HUES6 (cell line): ENCODE results near the gene ASMTL.
"Not testable (repeated sequence)": the region's sequence is repeated elsewhere in the genome, so short reads cannot be mapped to it uniquely, and the experiment has no call there.

ENCODE experiments used
- H3K27ac ChIP-seq: 2 replicates; pipeline ENCODE4 v1.7.0; 2013; ENCODE audit warnings: low read depth, mild to moderate bottlenecking, low read length, inconsistent platforms
- H3K27me3 ChIP-seq: 2 replicates; pipeline ENCODE4 v1.6.1; 2013; ENCODE audit warnings: low read length; ENCODE audit not compliant: control insufficient read depth, insufficient read depth
- H3K36me3 ChIP-seq: 2 replicates; pipeline ENCODE4 v1.6.1; 2013; ENCODE audit warnings: low read length; ENCODE audit not compliant: control insufficient read depth, insufficient read depth
- H3K4me1 ChIP-seq: 2 replicates; pipeline ENCODE4 v1.6.1; 2013; ENCODE audit warnings: low read length; ENCODE audit not compliant: control insufficient read depth, insufficient read depth
- H3K4me3 ChIP-seq: 2 replicates; pipeline ENCODE4 v1.5.1; 2013; ENCODE audit warnings: low read depth, low read length
- H3K9ac ChIP-seq: one replicate; pipeline ENCODE4 v1.6.1; 2013; ENCODE audit warnings: mild to moderate bottlenecking, low read length
- H3K9me3 ChIP-seq: 2 replicates; pipeline ENCODE4 v1.6.1; 2013; ENCODE audit warnings: low read depth, low read length; ENCODE audit not compliant: control insufficient read depth, insufficient read depth

ASMTL gene

DNA sequence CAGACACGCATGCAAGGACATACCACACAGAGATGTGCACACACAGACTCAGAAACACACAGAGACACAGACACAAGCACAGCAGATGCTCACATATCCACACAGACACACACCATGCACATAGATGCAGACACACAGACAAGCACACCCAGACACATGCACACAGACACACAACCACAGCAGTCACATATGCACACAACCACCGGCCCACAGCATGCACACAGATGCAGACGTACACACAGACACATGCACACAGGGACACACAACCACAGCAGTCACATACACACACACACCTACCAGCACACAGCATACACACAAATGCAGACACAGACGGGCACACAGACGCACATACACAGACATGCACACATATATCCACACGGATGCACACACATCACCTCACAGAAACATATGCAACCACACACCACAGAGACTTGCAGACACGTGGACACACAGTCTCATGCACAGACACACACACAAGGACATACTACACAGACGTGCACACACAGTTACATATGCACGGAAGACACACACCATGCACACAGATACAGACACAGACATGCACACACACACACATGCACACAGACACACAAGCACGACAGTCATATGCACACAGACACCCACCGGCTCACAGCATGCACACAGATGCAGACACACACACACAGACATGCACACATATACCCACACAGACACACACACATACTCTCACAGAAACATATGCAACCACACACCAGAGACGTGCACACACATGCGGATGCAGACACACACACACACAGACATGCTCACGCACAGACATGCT is 35.5 kb downstream of the ASMTL start:
- no peaks in the 10 kb centered on the region for H3K27me3 ChIP-seq
- peaks cover 91% of the 10 kb centered on the region for H3K36me3 ChIP-seq
- H3K4me3 ChIP-seq, result no peak overlapping the region

DNA sequence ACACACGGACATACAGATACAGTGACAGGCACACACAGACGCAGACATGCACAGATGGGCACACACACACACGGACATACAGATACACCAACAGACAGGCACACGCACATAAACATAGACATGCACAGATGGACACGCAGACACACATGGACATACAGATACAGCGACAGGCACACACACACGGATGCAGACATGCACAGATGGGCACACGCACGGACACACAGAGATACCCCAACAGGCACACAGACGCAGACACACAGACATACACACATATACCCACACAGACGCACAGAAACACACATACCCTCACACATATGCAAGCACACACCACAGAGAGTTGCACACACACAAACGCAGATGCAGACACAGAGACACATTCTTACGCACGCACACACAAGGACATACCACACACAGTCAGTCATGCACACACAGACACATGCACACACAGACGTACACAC is 36.4 kb downstream of the ASMTL start:
- Histone ChIP-seq H3K27ac (no peak overlapping the region), H3K4me1 (no peaks in the 10 kb centered on the region), H3K9me3 (peaks cover under 1% of the 10 kb centered on the region), H3K27me3 (no peaks in the 10 kb centered on the region), H3K9ac (no peak overlapping the region), H3K36me3 (peaks cover 91% of the 10 kb centered on the region), H3K4me3 (no peak overlapping the region)

More for the DNA sequence above, 35.5 kb downstream of the ASMTL start:
- Histone ChIP-seq H3K4me1 (no peaks in the 10 kb centered on the region), H3K27ac (no peak overlapping the region), H3K9me3 (peaks cover 8% of the 10 kb centered on the region), H3K9ac (no peak overlapping the region)

DNA sequence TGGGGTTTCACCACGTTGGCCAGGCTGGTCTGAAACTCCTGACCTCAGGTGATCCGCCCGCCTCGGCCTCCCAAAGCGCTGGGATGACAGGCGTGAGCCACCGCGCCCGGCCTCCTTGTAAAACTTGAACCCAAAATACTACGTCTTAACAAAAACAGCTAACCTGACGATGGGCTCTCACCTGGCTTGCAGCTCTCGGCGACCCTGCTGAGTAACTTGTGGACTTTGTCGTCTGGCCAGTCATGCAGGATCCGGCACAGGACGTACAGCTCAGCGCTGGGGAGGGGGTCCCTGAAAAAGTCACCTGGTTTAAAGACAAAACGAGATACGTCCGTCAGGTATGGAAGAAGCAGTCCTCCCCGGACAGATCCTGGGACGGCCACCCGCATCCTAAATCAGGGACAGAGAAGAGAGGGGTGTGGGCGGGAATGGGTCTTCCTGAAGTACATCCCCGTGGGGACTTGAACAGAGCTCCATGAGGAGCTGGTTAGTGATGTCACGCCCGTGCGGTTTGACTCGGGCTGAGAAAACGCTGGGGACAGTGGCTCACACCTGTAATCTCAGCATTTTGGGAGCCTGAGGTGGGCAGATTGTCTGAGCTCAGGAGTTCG is 40.1 kb downstream of the ASMTL start:
- no peaks in the 10 kb centered on the region; the same call in 1 of the 2 replicates for H3K9me3 ChIP-seq
- H3K36me3 ChIP-seq, result peaks cover 64% of the 10 kb centered on the region
- no peaks in the 10 kb centered on the region for H3K27me3 ChIP-seq
- no peak overlapping the region for H3K9ac ChIP-seq
- H3K27ac ChIP-seq, result no peak overlapping the region
- no peaks in the 10 kb centered on the region for H3K4me1 ChIP-seq
- H3K4me3 ChIP-seq, result no peak overlapping the region

DNA sequence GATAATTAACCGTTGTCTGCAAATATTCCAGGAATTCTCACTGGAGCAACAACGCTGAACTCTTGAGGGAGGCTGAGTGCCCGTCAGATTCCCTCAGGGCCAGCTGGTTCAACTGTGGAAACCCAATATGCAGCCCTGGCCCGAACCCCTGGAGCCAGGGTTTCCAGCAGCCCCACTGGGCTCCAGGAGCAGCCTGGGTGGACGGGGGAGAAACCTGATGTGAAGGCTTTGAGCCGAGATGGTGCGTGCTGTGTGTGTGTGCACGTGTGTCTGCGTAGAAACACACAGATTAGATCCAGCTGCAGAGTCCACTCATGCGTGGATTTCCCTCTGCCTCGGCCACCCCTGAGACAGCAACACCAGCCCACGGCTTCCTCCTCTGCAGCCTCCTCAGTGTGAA is 41.4 kb downstream of the ASMTL start:
- Histone ChIP-seq H3K9ac (no peak overlapping the region), H3K36me3 (peaks cover 64% of the 10 kb centered on the region), H3K4me1 (no peaks in the 10 kb centered on the region)

DNA sequence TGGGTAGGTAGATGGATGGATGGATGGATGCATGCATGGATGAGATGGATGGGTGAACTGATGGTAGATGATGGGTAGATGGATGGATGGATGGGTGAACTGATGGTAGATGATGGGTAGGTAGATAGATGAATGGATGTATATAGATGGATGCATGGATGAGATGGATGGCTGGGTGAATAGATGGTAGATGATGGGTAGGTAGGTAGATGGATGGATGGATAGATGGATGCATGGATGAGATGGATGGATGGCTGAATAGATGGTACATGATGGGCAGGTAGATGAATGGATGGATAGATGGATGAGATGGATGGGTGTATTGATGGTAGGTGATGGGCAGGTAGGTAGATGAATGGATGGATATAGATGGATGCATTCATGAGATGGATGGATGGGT is 45.7 kb downstream of the ASMTL start:
- Histone ChIP-seq H3K4me3 (no peak overlapping the region), H3K36me3 (peaks cover 66% of the 10 kb centered on the region), H3K4me1 (no peaks in the 10 kb centered on the region), H3K9me3 (no peaks in the 10 kb centered on the region), H3K27me3 (no peaks in the 10 kb centered on the region), H3K27ac (no peak overlapping the region), H3K9ac (no peak overlapping the region)

More for the DNA sequence above, 41.4 kb downstream of the ASMTL start:
- Histone ChIP-seq H3K9me3 (no peaks in the 10 kb centered on the region), H3K4me3 (no peak overlapping the region), H3K27me3 (no peaks in the 10 kb centered on the region), H3K27ac (no peak overlapping the region)

DNA sequence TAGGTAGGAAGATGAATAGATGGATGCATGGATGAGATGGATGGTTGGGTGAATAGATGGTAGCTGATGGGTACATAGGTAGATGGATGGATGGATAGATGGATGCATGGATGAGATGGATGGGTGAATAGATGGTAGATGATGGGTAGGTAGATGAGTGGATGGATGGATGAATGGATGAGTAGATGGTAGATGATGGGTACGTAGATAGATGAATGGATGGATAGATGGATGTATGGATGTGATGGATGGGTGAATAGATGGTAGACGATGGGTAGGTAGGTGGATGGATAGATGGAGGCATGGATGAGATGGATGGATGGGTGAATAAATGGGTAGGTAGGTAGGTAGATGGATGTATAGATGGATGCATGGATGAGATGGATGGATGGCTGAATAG is 46.9 kb downstream of the ASMTL start:
- not testable (repeated sequence) for H3K27me3 ChIP-seq, H3K9ac ChIP-seq, H3K4me1 ChIP-seq, H3K27ac ChIP-seq, H3K4me3 ChIP-seq, H3K9me3 ChIP-seq
- peaks cover 63% of the 10 kb centered on the region for H3K36me3 ChIP-seq

DNA sequence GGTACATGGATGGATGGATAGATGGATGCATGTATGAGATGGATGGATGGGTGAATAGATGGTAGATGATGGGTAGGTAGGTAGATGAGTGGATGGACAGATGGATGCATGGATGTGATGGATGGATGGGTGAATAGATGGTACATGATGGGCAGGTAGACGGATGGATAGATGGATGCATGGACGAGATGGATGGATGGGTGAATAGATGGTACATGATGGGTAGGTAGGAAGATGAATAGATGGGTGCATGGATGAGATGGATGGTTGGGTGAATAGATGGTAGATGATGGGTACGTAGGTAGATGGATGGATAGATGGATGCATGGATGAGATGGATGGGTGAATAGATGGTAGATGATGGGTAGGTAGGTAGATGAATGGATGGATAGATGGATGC is 48.8 kb downstream of the ASMTL start:
- not testable (repeated sequence) for H3K27ac ChIP-seq, H3K4me1 ChIP-seq, H3K9me3 ChIP-seq, H3K9ac ChIP-seq, H3K27me3 ChIP-seq, H3K4me3 ChIP-seq
- H3K36me3 ChIP-seq, result peaks cover 78% of the 10 kb centered on the region

DNA sequence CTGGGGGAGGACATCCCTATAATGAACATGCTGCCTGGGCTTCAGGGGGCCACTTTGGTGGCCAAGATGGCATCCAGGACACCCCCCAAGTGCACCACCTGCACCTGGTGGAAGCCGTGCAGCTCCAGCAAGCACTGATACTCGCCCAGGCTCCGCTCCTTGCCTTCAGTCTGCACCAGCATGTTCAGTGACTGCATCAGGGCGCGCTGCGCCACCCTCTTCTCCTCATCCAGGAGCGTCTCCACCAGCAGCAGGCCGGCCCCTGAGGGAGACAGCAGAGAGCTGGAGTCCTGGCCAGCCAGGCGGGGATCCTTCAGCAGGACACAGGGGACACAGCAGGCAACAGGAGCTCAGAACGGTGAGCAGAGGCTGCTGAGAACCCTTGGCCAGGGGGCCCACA is 49.5 kb downstream of the ASMTL start:
- Histone ChIP-seq H3K4me1 (peaks cover 4% of the 10 kb centered on the region; the same call in 1 of the 2 replicates), H3K4me3 (no peak overlapping the region), H3K9me3 (no peaks in the 10 kb centered on the region), H3K36me3 (peaks cover 84% of the 10 kb centered on the region), H3K27ac (no peak overlapping the region), H3K9ac (no peak overlapping the region), H3K27me3 (no peaks in the 10 kb centered on the region)

DNA sequence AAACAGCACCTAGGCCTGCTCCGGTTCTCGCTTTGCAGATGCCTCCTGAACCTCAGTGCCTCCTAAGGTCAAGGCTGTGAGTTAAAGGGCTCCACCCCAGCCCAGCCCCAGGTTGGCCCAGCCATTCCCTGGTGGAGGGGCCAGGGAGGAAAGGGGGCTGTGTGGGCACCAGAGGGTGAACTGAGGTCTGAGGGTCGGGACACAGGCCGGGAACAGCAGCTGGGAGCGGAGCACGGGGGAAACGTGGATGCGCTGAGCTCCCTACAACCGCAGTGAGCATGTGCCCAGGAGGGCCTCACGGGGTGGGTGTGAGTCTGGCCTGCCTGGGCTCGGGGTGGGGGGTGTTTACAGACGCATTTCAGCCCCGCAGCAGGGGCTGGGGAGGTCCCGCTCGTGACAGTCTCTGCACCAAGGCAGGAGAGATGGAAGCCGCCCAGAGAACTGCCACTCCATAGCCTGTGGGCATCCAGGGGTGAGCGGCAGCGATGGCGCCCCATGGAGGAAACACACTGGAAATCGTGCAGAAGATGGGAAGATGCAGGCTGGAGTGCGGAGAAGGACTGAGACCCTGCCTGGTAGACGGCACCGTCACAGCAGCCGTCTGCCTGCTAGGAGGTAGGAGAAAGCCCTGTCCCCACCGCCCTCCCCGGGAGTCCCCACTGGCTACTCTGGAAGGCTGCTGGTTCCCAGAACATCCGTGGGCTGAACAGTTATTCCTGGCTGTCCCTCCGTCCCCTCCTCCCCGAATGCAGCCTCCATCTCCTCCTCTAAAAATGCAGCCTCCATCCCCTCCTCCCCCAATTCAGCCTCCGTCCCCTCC is 50.9 kb downstream of the ASMTL start:
- H3K9me3 ChIP-seq, result no peaks in the 10 kb centered on the region
- H3K27ac ChIP-seq, result no peak overlapping the region
- peaks cover 4% of the 10 kb centered on the region; the same call in 1 of the 2 replicates for H3K4me1 ChIP-seq
- H3K36me3 ChIP-seq, result peaks cover 79% of the 10 kb centered on the region
- no peaks in the 10 kb centered on the region for H3K27me3 ChIP-seq
- peak overlapping the region; percentile 27 for H3K9ac ChIP-seq
- H3K4me3 ChIP-seq, result no peak overlapping the region

DNA sequence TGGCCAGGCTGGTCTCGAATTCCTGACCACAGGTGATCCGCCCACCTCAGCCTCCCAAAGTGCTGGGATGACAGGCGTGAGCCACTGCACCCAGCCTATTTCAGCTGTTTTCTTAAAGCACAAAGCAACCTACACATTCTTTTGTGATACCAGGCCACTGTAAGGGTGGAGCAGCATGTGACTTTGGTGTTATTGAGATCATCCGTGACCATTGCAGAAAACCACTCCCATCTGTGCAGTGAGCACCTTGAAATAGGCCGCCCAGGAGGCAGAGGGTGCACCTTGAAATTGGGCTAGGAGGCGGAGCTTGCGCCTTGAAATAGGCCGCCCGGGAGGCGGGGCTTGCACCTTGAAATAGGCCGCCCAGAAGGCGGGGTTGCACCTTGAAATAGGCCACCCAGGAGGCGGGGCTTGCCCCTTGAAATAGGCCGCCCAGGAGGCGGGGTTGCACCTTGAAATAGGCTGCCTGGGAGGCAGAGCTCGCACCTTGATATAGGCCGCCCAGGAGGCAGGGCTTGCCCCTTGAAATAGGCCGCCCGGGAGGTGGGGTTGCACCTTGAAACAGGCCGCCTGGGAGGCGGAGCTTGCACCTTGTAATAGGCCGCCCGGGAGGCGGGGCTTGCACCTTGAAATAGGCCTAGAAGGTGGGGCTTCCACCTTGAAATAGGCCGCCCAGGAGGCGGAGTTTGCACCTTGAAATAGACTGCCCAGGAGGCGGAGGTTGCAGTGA is 51.8 kb downstream of the ASMTL start:
- peaks cover 79% of the 10 kb centered on the region for H3K36me3 ChIP-seq
- H3K27me3 ChIP-seq, result no peaks in the 10 kb centered on the region
- no peak overlapping the region for H3K4me3 ChIP-seq
- H3K9ac ChIP-seq, result no peak overlapping the region
- H3K9me3 ChIP-seq, result no peaks in the 10 kb centered on the region
- no peak overlapping the region for H3K27ac ChIP-seq
- peaks cover 4% of the 10 kb centered on the region; the same call in 1 of the 2 replicates for H3K4me1 ChIP-seq
